Measurements from ENCODE around the gene NKX1-2.
"Not testable (repeated sequence)": the region's sequence is repeated elsewhere in the genome, so short reads cannot be mapped to it uniquely, and the experiment has no call there.

NKX1-2 gene

GRCh38 chr10:124449170-124450011 lies 444 bp downstream of the NKX1-2 start:
- DNase-seq = no peak

GRCh38 chr10:124448696-124449169 lies 1.1 kb downstream of the NKX1-2 start:
- DNase-seq = no peak

- DNase-seq = no peak
These were observed 1.9 kb downstream of the NKX1-2 start for GRCh38 chr10:124447751-124448466.

- no peak for DNase-seq
These were observed 2.7 kb downstream of the NKX1-2 start for GRCh38 chr10:124446830-124447750.

- DNase-seq = not testable (repeated sequence)
These were observed 8.1 kb downstream of the NKX1-2 start for GRCh38 chr10:124441694-124442093.

- no peak for DNase-seq
These were observed 13.6 kb downstream of the NKX1-2 start for GRCh38 chr10:124436191-124436638.

- DNase-seq = not testable (repeated sequence)
These were observed 14.2 kb downstream of the NKX1-2 start for GRCh38 chr10:124435683-124436082.

GRCh38 chr10:124433461-124433860 lies 16.4 kb downstream of the NKX1-2 start:
- no peak for DNase-seq

- no peak for DNase-seq
These were observed 19.8 kb downstream of the NKX1-2 start for GRCh38 chr10:124430077-124430476.

- no peak for DNase-seq
These were observed 20.3 kb downstream of the NKX1-2 start for GRCh38 chr10:124429576-124429975.

GRCh38 chr10:124428207-124428777 lies 21.5 kb downstream of the NKX1-2 start:
- DNase-seq = no peak

- DNase-seq = no peak
These were observed 24.4 kb downstream of the NKX1-2 start for GRCh38 chr10:124425227-124425962.

- no peak for DNase-seq
These were observed 26.0 kb downstream of the NKX1-2 start for GRCh38 chr10:124423813-124424212.

- DNase-seq = no peak
These were observed 27.1 kb downstream of the NKX1-2 start for GRCh38 chr10:124422742-124423141.

GRCh38 chr10:124420254-124420653 lies 29.6 kb downstream of the NKX1-2 start:
- no peak for DNase-seq

GRCh38 chr10:124419635-124420034 lies 30.2 kb downstream of the NKX1-2 start:
- DNase-seq = no peak

GRCh38 chr10:124418726-124419501 lies 30.9 kb downstream of the NKX1-2 start, which contains the start of gene OAT:
Gene OAT, minus strand, starts transcription at chr10:124418923. Its CDS starts 6,752 bp downstream, at chr10:124412171.
- peak; percentile 97 for DNase-seq

GRCh38 chr10:124417895-124418725 lies 31.7 kb downstream of the NKX1-2 start:
- peak; percentile 33 for DNase-seq

GRCh38 chr10:124416733-124417132 lies 33.1 kb downstream of the NKX1-2 start:
- DNase-seq = no peak

GRCh38 chr10:124415210-124415609 lies 34.6 kb downstream of the NKX1-2 start:
- no peak for DNase-seq

All from stimulated activated CD4-positive, alpha-beta T cell treated with anti-CD3 and anti-CD28 coated beads, Interleukin-4, amount 100 ng/mL, for 24 hours (primary cell).